ENCODE data around the gene TAF5L. TPM values are rescaled to one million over a fixed set of nuclear protein-coding genes. Genes with fewer than 3 reads are reported as not detected.
A peak's percentile ranks its signal among the peaks of the same experiment; 100 is the strongest.

The TAF5L gene
- total RNA-seq, 1 donor from 2014 or later: 24.4 TPM

DNA sequence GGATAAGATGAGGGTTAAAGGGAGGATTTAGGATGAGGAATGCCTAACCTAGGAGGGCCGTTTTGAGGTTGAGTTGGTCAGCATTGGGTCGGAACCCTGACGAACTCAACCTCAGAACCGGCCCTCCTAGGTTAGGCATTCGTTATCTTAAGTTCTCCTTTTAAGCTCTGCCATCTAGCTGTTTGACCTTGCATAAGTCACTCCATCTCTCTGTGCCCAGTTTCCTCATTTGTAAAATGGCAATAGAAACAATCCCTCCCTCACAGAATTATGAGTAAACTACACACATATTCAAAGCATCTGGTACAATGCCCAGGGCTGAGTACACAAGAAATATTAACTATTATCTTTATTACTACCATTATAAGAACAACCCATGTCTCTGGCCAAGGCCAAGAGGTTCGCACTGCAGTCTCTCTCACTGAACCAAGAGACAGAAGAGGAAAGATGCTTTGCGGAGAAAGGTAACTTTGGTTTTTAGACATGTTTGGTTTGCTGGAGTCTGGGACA lies 72.2 kb downstream of the TAF5L start:
- no peak for DNase-seq
- ChIA-PET CTCF (no interaction called here), POLR2A (interaction anchor here (0.5 to 0.6 kb wide), 2 partner anchors 40 to 77 kb away, joined by 4 read pairs; no protein-coding TSS in a partner anchor)
- TF ChIP-seq CTCF (IDR thresholded peaks at IDR 0.05): no peak
- H3K9me3 Mint-ChIP-seq: no peaks in the 10 kb centered on the region
- peaks cover 25% of the 10 kb centered on the region for H3K4me1 Mint-ChIP-seq
- no peak overlapping the region for H3K27ac Mint-ChIP-seq
- no peak overlapping the region for H3K4me3 Mint-ChIP-seq
- intact Hi-C loops (cut with micrococcal nuclease): no loop called here
- peaks cover 17% of the 10 kb centered on the region for H3K36me3 Mint-ChIP-seq (ENCODE audit: low read depth)
- H3K27me3 Mint-ChIP-seq: no peaks in the 10 kb centered on the region
- no peak for ATAC-seq (ENCODE audit: low read depth)

DNA sequence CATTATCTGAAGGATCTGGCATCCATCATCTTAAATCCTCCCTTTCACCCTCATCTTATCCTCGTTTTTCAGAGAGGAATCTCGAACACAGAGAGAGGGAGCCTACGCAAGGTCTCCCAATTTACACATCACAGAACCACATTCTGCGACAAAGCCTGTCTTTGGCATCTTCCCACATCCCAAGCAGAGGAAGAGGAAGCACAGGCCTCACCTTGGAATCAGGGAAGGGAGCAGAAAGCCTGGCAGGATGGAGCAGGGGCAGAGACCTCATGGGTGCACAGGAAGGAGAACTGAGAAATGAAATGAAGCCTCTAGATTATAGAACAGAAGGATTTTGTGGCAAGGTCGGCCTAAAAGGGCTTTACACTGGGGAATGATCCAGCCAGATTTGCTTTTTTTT lies 73.2 kb downstream of the TAF5L start:
- CTCF ChIA-PET: no interaction called here

DNA sequence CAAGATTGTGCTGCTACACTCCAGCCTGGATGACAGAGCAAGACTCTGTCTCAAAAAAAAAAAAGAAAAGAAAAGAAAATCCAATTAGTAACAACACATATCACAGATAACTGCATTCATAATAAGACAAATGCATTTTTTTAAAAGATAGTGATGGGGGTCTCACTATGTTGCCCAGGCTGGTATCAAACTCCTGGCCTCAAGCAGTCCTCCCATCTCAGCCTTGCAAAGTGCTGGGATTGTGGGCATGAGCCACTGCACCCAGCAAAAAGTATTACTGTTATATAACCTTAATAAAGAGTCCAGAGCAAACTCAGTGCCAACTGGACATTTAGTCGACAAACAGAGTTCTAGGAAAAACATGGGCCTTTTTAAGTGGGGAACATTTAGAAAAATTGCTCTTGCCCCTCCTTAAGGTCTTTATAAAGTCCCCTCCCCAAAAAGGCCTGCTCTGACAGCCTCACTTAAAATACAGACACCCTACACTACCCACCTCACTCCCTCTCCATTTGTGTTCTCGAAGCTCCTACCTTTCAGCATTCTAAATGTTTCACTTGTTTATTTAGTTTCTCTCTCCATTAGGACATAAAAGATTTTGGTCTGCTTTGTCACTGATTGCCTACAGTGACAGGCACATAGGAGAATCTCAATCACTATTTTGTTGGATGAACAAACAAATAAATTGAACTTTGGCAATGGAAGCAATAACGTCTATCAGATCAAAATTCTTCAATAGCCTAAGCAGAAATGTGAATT lies 74.9 kb downstream of the TAF5L start:
- no peak for TF ChIP-seq CTCF (IDR thresholded peaks at IDR 0.05)
- DNase-seq (no peak), ATAC-seq (ENCODE audit: low read depth) (no peak)
- ChIA-PET POLR2A (no interaction called here), CTCF (interaction anchor here (0.7 kb wide), 1 partner anchor 63 kb away, joined by 3 read pairs; no protein-coding TSS in a partner anchor)
- no peaks in the 10 kb centered on the region for H3K27me3 Mint-ChIP-seq
- no peak overlapping the region for H3K4me3 Mint-ChIP-seq
- no peaks in the 10 kb centered on the region for H3K9me3 Mint-ChIP-seq
- intact Hi-C loops (cut with micrococcal nuclease): no loop called here
- peaks cover 33% of the 10 kb centered on the region for H3K36me3 Mint-ChIP-seq (ENCODE audit: low read depth)
- peaks cover 9% of the 10 kb centered on the region for H3K4me1 Mint-ChIP-seq
- H3K27ac Mint-ChIP-seq: peak overlapping the region; percentile 7

More for the DNA sequence above, 73.2 kb downstream of the TAF5L start:
- ATAC-seq (ENCODE audit: low read depth) (no peak), DNase-seq (no peak)
- H3K9me3 Mint-ChIP-seq: no peaks in the 10 kb centered on the region
- POLR2A ChIA-PET: interaction anchor here (0.6 kb wide), 1 partner anchor 41 kb away, joined by 4 read pairs; no protein-coding TSS in a partner anchor
- intact Hi-C loops (cut with micrococcal nuclease): no loop called here
- TF ChIP-seq CTCF (IDR thresholded peaks at IDR 0.05): no peak
- H3K4me3 Mint-ChIP-seq: no peak overlapping the region
- H3K4me1 Mint-ChIP-seq: peaks cover 24% of the 10 kb centered on the region
- H3K27me3 Mint-ChIP-seq: no peaks in the 10 kb centered on the region
- H3K27ac Mint-ChIP-seq: peak overlapping the region; percentile 20
- H3K36me3 Mint-ChIP-seq (ENCODE audit: low read depth): peaks cover 24% of the 10 kb centered on the region

DNA sequence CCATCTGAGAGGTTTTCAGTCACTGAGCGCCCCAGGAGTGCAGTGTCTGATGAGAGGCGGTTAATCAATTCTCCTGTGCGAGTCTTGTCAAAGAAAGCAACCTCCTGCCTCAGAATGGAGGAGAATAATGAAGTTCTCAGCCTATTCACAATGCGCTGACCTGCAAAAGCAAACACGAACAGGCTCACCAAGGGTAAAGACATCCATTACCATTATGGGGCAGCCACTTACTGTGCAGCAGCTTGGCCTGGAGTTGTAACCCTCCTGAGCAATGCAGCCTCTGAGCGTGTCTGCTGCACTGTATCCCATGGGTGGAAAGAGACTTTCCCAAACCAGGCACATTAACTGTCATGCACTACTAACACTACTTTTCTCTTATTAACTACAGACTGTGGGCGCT lies 78.4 kb downstream of the TAF5L start:
- Mint-ChIP-seq H3K36me3 (ENCODE audit: low read depth) (peaks cover 46% of the 10 kb centered on the region), H3K9me3 (no peaks in the 10 kb centered on the region), H3K4me3 (no peak overlapping the region), H3K27ac (no peak overlapping the region), H3K27me3 (no peaks in the 10 kb centered on the region), H3K4me1 (peaks cover 12% of the 10 kb centered on the region)
- ChIA-PET CTCF (no interaction called here), POLR2A (no interaction called here)
- no peak for ATAC-seq (ENCODE audit: low read depth)
- TF ChIP-seq CTCF (IDR thresholded peaks at IDR 0.05): no peak
- no peak for DNase-seq
- intact Hi-C loops (cut with micrococcal nuclease): no loop called here

DNA sequence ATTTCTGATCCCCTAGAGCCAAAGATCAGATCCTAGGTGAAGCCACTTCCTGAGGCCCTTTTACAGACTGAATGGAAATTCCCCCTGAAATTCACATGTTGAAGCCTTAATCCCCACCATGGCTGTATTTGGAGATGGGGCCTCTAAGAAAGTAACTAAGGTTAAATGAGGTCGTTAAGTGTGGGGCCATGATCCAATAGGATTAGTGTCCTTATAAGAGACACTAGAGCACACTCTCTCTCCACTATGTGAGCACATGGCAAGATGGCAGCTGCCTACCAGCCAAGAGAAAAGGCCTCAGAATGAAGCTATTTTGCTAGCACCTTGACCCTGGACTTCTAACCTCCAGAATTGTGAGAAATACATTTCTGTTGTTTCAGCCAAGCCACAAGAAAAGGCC lies 81.3 kb downstream of the TAF5L start:
- Mint-ChIP-seq H3K4me3 (no peak overlapping the region), H3K27me3 (no peaks in the 10 kb centered on the region), H3K9me3 (no peaks in the 10 kb centered on the region), H3K4me1 (peaks cover 21% of the 10 kb centered on the region), H3K36me3 (ENCODE audit: low read depth) (peaks cover 65% of the 10 kb centered on the region), H3K27ac (no peak overlapping the region)
- intact Hi-C loops (cut with micrococcal nuclease): no loop called here
- ATAC-seq (ENCODE audit: low read depth) (no peak), DNase-seq (no peak)
- POLR2A ChIA-PET: interaction anchor here (0.7 kb wide), 1 partner anchor 14 kb away, joined by 3 read pairs; no protein-coding TSS in a partner anchor
- CTCF ChIA-PET: no interaction called here
- no peak for TF ChIP-seq CTCF (IDR thresholded peaks at IDR 0.05)

Other genes starting within 250 kb of the TAF5L start
- 0.22 TPM in 1 of 2 replicates, not detected in the other for gene ACTA1, start 192.0 kb downstream of the TAF5L start, total RNA-seq
- 49.6 and 56.2 TPM in 2 replicates for gene NUP133, start 117.8 kb downstream of the TAF5L start, total RNA-seq
- gene ABCB10, start 67.4 kb downstream of the TAF5L start, total RNA-seq: 11.7 and 14.5 TPM in 2 replicates
- 17.4 and 21.8 TPM in 2 replicates for gene URB2, start 125 bp upstream of the TAF5L start, total RNA-seq

Data from activated B cell treated with CpG ODN at 0.5 μM for 24 hours (primary cell).